HG02885 (cell line): Measurements from ENCODE around the gene LGALS12.

Source experiments
- ATAC-seq: cut with Tn5 transposase; IDR thresholded peaks from one replicate; pipeline ENCODE4 v1.9.1; 2021; ENCODE audit warnings: mild to moderate bottlenecking; ENCODE audit not compliant: unreplicated experiment, poor library complexity

Gene LGALS12

GRCh38 chr11:63556404-63557013, 50.6 kb downstream of the LGALS12 start:
- ATAC-seq = no peak

- ATAC-seq = no peak
These were observed 51.7 kb downstream of the LGALS12 start for GRCh38 chr11:63557570-63557969.

GRCh38 chr11:63558459-63559157, 52.7 kb downstream of the LGALS12 start:
- ATAC-seq = no peak

- no peak for ATAC-seq
These were observed 54.8 kb downstream of the LGALS12 start for GRCh38 chr11:63560506-63561180.

GRCh38 chr11:63563201-63564055, 57.5 kb downstream of the LGALS12 start, which contains the start of gene PLAAT2:
PLAAT2 (minus strand) TSS chr11:63563379; CDS start chr11:63563324, 55 bp downstream.
- no peak for ATAC-seq

- peak; percentile 78 for ATAC-seq
These were observed 58.3 kb downstream of the LGALS12 start for GRCh38 chr11:63564056-63564774.

- no peak for ATAC-seq
These were observed 59.0 kb downstream of the LGALS12 start for GRCh38 chr11:63564784-63565350.
